K562 (cell line): ENCODE data around the gene SNX25. TPM values are rescaled to one million over a fixed set of nuclear protein-coding genes. Genes with fewer than 3 reads are reported as not detected.

Source experiments
- ATAC-seq: fragments of 200-7000 bp; cut with Tn5 transposase; 3 replicates; pipeline ENCODE4 v1.9.1; 2020; ENCODE audit warnings: moderate library complexity
- BruUV-seq: library from RNA; stranded (reverse); fragments of 400-500 nt; replicated peaks from 2 replicates; lab custom pipeline; 2021; lab: Mats Ljungman, UMichigan
- CTCF ChIA-PET: fragments of 300-600 bp; formaldehyde crosslinking; extraction: SDS; loops from one replicate; lab custom pipeline; 2021; ENCODE audit warnings: low intra/inter-chr PET ratio; lab: Yijun Ruan, JAX
- POLR2A ChIA-PET: fragments of 300-600, 350-650 bp; sonication (Branson Sonifier 250); formaldehyde crosslinking; extraction: SDS; loops from one replicate; lab custom pipeline; 2021; ENCODE audit warnings: antibody characterized with exemption, inconsistent platforms; lab: Yijun Ruan, JAX
- DNase-seq, 4 experiments: peaks; one replicate each; pipeline versions ENCODE4 v3.0.0 to v3.0.0-alpha.2; 2011 to 2018; ENCODE audit warnings: low spot score in 3 of 4, mixed read lengths in 3 of 4; ENCODE audit errors: extremely low read depth in 1 of 4
- FAIRE-seq: peaks from 2 replicates; lab custom pipeline; 2011; peaks lifted over from hg19 to GRCh38; lab: Jason Lieb, UNC
- H2AFZ ChIP-seq: 2 replicates; pipeline ENCODE4 v1.6.0; 2011; ENCODE audit warnings: low read depth, low read length, control low read depth, inconsistent platforms
- H3K27ac ChIP-seq: fragments of 200-600 bp; 3 replicates; pipeline ENCODE4 v1.8.0; 2011; ENCODE audit warnings: low read depth, mild to moderate bottlenecking, control low read depth, inconsistent platforms, low read length, moderate library complexity, mixed read lengths; ENCODE audit errors: extremely low read depth
- H3K27me3 ChIP-seq, 2 experiments: fragments of 300-600 bp in 1 of 2; 2 replicates in 1 of 2; 3 replicates in 1 of 2; pipeline versions ENCODE4 v1.6.0 to v1.8.0; 2011; ENCODE audit warnings: inconsistent platforms in 2 of 2, low read length in 2 of 2, mild to moderate bottlenecking in 1 of 2, mixed read lengths in 1 of 2, moderate library complexity in 1 of 2; ENCODE audit not compliant: control insufficient read depth in 2 of 2, insufficient read depth in 2 of 2
- H3K36me3 ChIP-seq: fragments of 300-600 bp; 3 replicates; pipeline ENCODE4 v1.8.0; 2011; ENCODE audit warnings: mild to moderate bottlenecking, low read length, inconsistent platforms; ENCODE audit not compliant: control insufficient read depth, insufficient read depth
- H3K4me1 ChIP-seq, 2 experiments: fragments of 200-600 bp in 1 of 2; replicated peaks in 1 of 2; 2 replicates in 1 of 2; 3 replicates in 1 of 2; pipeline versions ENCODE4 v1.5.1 to v1.8.0; 2011; ENCODE audit warnings: inconsistent platforms in 2 of 2, low read length in 2 of 2, mild to moderate bottlenecking in 1 of 2, mixed read lengths in 1 of 2, moderate library complexity in 1 of 2; ENCODE audit not compliant: control insufficient read depth in 2 of 2, insufficient read depth in 2 of 2
- H3K4me2 ChIP-seq: 2 replicates; pipeline ENCODE4 v1.6.1; 2011; ENCODE audit warnings: low read length, control low read depth, inconsistent platforms, mixed read lengths; ENCODE audit not compliant: insufficient read depth
- H3K4me3 ChIP-seq: fragments of 200-600 bp; sonication (generic), shearing (Covaris generic); 2 replicates; pipeline ENCODE4 v1.5.1; 2016; ENCODE audit warnings: control low read depth, inconsistent platforms
- H3K79me2 ChIP-seq: fragments of 200-600 bp; 3 replicates; pipeline ENCODE4 v1.8.0; 2011; ENCODE audit warnings: low read length, inconsistent platforms; ENCODE audit not compliant: control insufficient read depth, insufficient read depth
- H3K9ac ChIP-seq, 2 experiments: 2 replicates each; pipeline versions ENCODE4 v1.6.0 to v1.6.1; 2011; ENCODE audit warnings: low read depth in 2 of 2, low read length in 2 of 2, control low read depth in 1 of 2, inconsistent platforms in 1 of 2, mild to moderate bottlenecking in 1 of 2, mixed read lengths in 1 of 2; ENCODE audit not compliant: insufficient read depth in 1 of 2
- H3K9me1 ChIP-seq: one replicate; pipeline ENCODE4 v1.6.0; 2011; ENCODE audit warnings: inconsistent platforms, mild to moderate bottlenecking, low read length, moderate library complexity; ENCODE audit not compliant: control insufficient read depth, insufficient read depth
- H3K9me3 ChIP-seq: replicated peaks from 2 replicates; pipeline ENCODE4 v1.5.1; 2011; ENCODE audit warnings: low read depth, low read length, inconsistent platforms; ENCODE audit not compliant: control insufficient read depth, insufficient read depth
- H4K20me1 ChIP-seq: replicated peaks from 2 replicates; pipeline ENCODE4 v1.6.1; 2011; ENCODE audit warnings: low read length, inconsistent platforms, mixed read lengths; ENCODE audit not compliant: control insufficient read depth, insufficient read depth
- BMI1 ChIP-seq: fragments of 150-350 bp; IDR thresholded peaks from 2 replicates; pipeline ENCODE4 v1.6.1; 2014; ENCODE audit warnings: low read length
- BRCA1 ChIP-seq, 2 experiments: fragments of 450-650 bp in 1 of 2; sonication (generic) in 1 of 2; formaldehyde crosslinking in 1 of 2; IDR thresholded peaks; 2 replicates each; pipeline versions ENCODE4 v1.5.0 to v1.6.1; 2017 to 2020; ENCODE audit warnings: mild to moderate bottlenecking in 1 of 2, missing genetic modification reagents in 1 of 2
- CREB1 ChIP-seq, 2 experiments: sonication (generic) in 1 of 2; formaldehyde crosslinking in 1 of 2; IDR thresholded peaks; 2 replicates each; pipeline versions ENCODE4 v1.6.1 to v1.8.0; 2012 to 2022; ENCODE audit warnings: inconsistent platforms in 1 of 2, mild to moderate bottlenecking in 1 of 2, missing genetic modification reagents in 1 of 2, moderate library complexity in 1 of 2
- CXXC5 ChIP-seq: fragments of 250-450 bp; sonication (Bioruptor Pico); IDR thresholded peaks from 2 replicates; pipeline ENCODE4 v1.8.0; 2022; ENCODE audit warnings: inconsistent platforms, mild to moderate bottlenecking, moderate library complexity
- ETS2 ChIP-seq: IDR thresholded peaks from 2 replicates; pipeline ENCODE4 v1.6.1; 2016; ENCODE audit warnings: borderline replicate concordance, missing genetic modification characterization, mild to moderate bottlenecking, moderate library complexity, missing compliant biosample characterization; ENCODE audit not compliant: poor library complexity, severe bottlenecking
- MBD2 ChIP-seq: sonication (generic); IDR thresholded peaks from 2 replicates; pipeline ENCODE4 v1.6.1; 2016; ENCODE audit warnings: low read depth, borderline replicate concordance
- NFRKB ChIP-seq: fragments of 450-650 bp; IDR thresholded peaks from 2 replicates; pipeline ENCODE4 v1.6.1; 2016; ENCODE audit warnings: low read depth
- POLR2AphosphoS2 ChIP-seq: IDR thresholded peaks from 2 replicates; pipeline ENCODE4 v1.6.1; 2012; ENCODE audit warnings: low read length, improper control_type of control experiment
- SRSF7 ChIP-seq: fragments of 200-400 bp; formaldehyde crosslinking; optimal IDR thresholded peaks from 2 replicates; pipeline ENCODE3; 2017; ENCODE audit warnings: mild to moderate bottlenecking, low read depth, low read length
- U2AF1 ChIP-seq: fragments of 200-400 bp; formaldehyde crosslinking; optimal IDR thresholded peaks from 2 replicates; pipeline ENCODE3; 2017; ENCODE audit warnings: mild to moderate bottlenecking, low read depth, low read length, moderate library complexity
- ZBTB8A ChIP-seq: fragments of 450-650 bp; IDR thresholded peaks from 2 replicates; pipeline ENCODE4 v1.6.1; 2018; ENCODE audit warnings: mild to moderate bottlenecking, moderate library complexity; ENCODE audit not compliant: partially characterized antibody
- ZNF282 ChIP-seq: sonication (generic); formaldehyde crosslinking; IDR thresholded peaks from 2 replicates; pipeline ENCODE4 v1.8.1; 2023; ENCODE audit warnings: missing genetic modification reagents
- WGBS: fragments of 100-300 bp; shearing (Covaris generic); methylation state at CpG from one replicate; pipeline ENCODE4 v1.1.6; 2016; ENCODE audit warnings: low coverage, mixed read lengths; ENCODE audit not compliant: insufficient coverage; ENCODE audit errors: missing lambda C conversion rate; 5-methylcytosine and 5-hydroxymethylcytosine counted together
- in situ Hi-C: fragments of 300-500 bp; cut with MboI; formaldehyde crosslinking; loops from 4 replicates; pipeline ENCODE4 v1.15.0; 2018; ENCODE audit warnings: inconsistent platforms, mixed read lengths
- intact Hi-C: fragments of 100-400 bp; cut with micrococcal nuclease; formaldehyde crosslinking; loops from 2 replicates; pipeline ENCODE4 v1.14.2; 2022
- polyA plus RNA-seq, 8 experiments: library from polyadenylated mRNA; depleted of rRNA in 4 of 8; stranded (reverse) in 5 of 8; unstranded in 3 of 8; fragments of >200 nt; fragmentation: Nextera tagmentation in 2 of 8; fragmentation: Illumina TruSeq in 1 of 8; extraction: Ambion mirVana in 2 of 8; extraction: Trizol in 1 of 8; gene quantifications; 2 replicates each; pipeline versions ENCODE4 v1.2.1 to v1.2.3, GENCODE V29; 2011 to 2014; ENCODE audit warnings: inconsistent platforms in 1 of 8, missing spikeins in 1 of 8
- total RNA-seq, 7 experiments: library from RNA; depleted of rRNA in 6 of 7; stranded (reverse); fragments of >200 nt in 6 of 7; fragmentation: Illumina TruSeq in 2 of 7; extraction: Trizol in 2 of 7; gene quantifications; 2 replicates each; pipeline versions ENCODE4 v1.2.1 to v1.2.3, GENCODE V29; 2011 to 2021; ENCODE audit warnings: low replicate concordance in 1 of 7
- TF ChIP-seq, protein P1 (sequence below), 2 experiments: fragments of 450-650 bp; conservative IDR thresholded peaks; 2 replicates each; pipeline ENCODE4 v1.6.1; 2017; ENCODE audit warnings: mild to moderate bottlenecking in 2 of 2, moderate library complexity in 2 of 2
- TF ChIP-seq, protein P2 (sequence below), 3 experiments: fragments of 200-800 bp in 1 of 3; fragments of 250-450 bp in 1 of 3; fragments of 450-650 bp in 1 of 3; sonication (Bioruptor Pico) in 1 of 3; sonication (Bioruptor generic) in 1 of 3; formaldehyde crosslinking in 1 of 3; IDR thresholded peaks; 2 replicates each; pipeline versions ENCODE4 v1.6.1 to v1.8.0; 2016 to 2022; ENCODE audit warnings: mild to moderate bottlenecking in 2 of 3, missing genetic modification characterization in 2 of 3, missing compliant biosample characterization in 1 of 3, moderate library complexity in 1 of 3

Gene SNX25
- total and polyA plus RNA-seq, 9 of the 15 experiments (the other 6 are each of a cell fraction or from before 2014, with no cell fraction given): 2.5 to 23.4 (median 13.3) TPM

DNA sequence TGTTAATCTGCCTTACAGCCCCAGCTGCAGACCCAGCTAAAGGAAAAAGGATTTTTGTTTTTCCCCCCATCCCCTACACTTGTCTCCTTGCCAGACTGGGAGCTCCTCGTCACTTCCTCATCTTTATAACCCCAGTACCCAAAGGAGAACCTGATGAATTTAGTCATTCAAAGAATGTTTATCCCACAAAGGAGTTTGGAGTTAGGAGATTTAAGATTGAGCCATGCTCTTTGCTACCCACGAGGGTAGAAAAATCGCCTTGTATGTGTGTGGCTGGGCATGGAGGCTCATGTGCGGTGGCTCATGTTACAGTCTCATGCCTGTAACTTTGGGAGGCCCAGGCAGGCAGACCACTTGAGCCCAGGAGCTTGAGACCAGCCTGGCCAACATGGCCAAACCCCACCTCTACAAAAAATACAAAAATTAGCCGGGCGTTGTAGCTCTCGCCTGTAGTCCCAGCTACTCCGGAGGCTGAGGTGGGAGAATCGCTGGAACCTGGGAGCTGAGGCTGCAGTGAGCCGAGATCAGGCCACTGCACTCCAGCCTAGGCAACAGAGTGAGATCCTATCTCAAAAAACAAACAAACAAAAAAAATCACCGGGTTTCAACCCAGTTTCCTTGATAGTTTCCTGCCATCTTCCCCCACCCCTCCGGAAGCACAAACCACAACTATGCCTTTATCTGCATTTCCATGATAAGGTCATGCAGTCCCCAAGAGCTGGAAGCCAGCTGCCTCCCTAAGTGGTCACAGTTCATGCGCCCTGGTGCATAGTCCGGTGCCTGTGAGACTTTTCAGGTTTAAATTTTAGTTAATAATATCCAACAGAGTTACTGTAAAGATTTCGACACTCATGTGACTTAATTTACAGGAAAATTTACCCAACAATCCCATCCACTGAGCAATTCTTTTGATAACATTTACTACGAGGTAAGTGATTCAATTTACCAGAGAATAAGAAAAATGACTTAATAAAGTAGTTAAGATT is 7.1 kb upstream of the SNX25 start:
- Histone ChIP-seq H3K4me2 (peak overlapping the region; percentile 87), H3K9ac (peak overlapping the region; percentile 88 to 93), H3K27ac (peak overlapping the region; percentile 93), H3K79me2 (peaks cover 64% of the 10 kb centered on the region), H3K9me1 (no peaks in the 10 kb centered on the region), H4K20me1 (no peaks in the 10 kb centered on the region), H3K4me1 (peaks cover 20% of the 10 kb centered on the region in 2 experiments), H2AFZ (0 out of 2 replicates have a peak overlapping the region, but pooled peaks have one; percentile 34), H3K4me3 (peak overlapping the region; percentile 70), H3K36me3 (peaks cover 17% of the 10 kb centered on the region; the same call in 2 of the 3 replicates), H3K9me3 (no peaks in the 10 kb centered on the region), H3K27me3 (no peaks in the 10 kb centered on the region)
- WGBS: 5% methylated on average over 16 of the region's 16 CpGs
- intact Hi-C loops (loop anchor here (2.0 to 5.0 kb wide), 3 partner anchors 95 to 250 kb away; partner anchors contain the start of gene LRP2BP), in situ Hi-C loops (loop anchor here (10.0 kb wide), 1 partner anchor 193 kb away; the partner anchor contains the start of genes ANKRD37 and LRP2BP)
- ChIA-PET CTCF (no interaction called here), POLR2A (interaction anchor here (0.5 to 1.6 kb wide), 4 partner anchors 11 to 419 kb away, joined by 3 to 9 read pairs (median 4); no protein-coding TSS in a partner anchor)
- FAIRE-seq (peak; percentile 87), DNase-seq (peak; percentile 54 to 86 (median 64)), ATAC-seq (peak; percentile 80)
- BruUV-seq: no TSS peak
- TF ChIP-seq MBD2 (peak; percentile 29; the same call in 1 of the 2 replicates), SRSF7 (no peak), BRCA1 (IDR thresholded peaks at IDR 0.05) (no peak), BRCA1 (CRISPR knock-in tag; IDR thresholded peaks at IDR 0.05) (no peak), NFRKB (no peak), CXXC5 (CRISPR knock-in tag) (0 out of 2 replicates have a peak, but pooled peaks have one; percentile 36), ETS2 (tag) (no peak), ZNF282 (CRISPR knock-in tag) (no peak), BMI1 (no peak), CREB1 (IDR thresholded peaks at IDR 0.05) (no peak), CREB1 (CRISPR knock-in tag; IDR thresholded peaks at IDR 0.05) (no peak), POLR2AphosphoS2 (no peak), ZBTB8A (no peak), U2AF1 (no peak)
- TF ChIP-seq, protein P1, sequence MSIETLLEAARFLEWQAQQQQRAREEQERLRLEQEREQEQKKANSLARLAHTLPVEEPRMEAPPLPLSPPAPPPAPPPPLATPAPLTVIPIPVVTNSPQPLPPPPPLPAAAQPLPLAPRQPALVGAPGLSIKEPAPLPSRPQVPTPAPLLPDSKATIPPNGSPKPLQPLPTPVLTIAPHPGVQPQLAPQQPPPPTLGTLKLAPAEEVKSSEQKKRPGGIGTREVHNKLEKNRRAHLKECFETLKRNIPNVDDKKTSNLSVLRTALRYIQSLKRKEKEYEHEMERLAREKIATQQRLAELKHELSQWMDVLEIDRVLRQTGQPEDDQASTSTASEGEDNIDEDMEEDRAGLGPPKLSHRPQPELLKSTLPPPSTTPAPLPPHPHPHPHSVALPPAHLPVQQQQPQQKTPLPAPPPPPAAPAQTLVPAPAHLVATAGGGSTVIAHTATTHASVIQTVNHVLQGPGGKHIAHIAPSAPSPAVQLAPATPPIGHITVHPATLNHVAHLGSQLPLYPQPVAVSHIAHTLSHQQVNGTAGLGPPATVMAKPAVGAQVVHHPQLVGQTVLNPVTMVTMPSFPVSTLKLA (conservative IDR thresholded peaks at IDR 0.05): peak in 1 of 2 experiments; percentile 43; a peak in 1 of 4 replicates
- TF ChIP-seq, protein P2, sequence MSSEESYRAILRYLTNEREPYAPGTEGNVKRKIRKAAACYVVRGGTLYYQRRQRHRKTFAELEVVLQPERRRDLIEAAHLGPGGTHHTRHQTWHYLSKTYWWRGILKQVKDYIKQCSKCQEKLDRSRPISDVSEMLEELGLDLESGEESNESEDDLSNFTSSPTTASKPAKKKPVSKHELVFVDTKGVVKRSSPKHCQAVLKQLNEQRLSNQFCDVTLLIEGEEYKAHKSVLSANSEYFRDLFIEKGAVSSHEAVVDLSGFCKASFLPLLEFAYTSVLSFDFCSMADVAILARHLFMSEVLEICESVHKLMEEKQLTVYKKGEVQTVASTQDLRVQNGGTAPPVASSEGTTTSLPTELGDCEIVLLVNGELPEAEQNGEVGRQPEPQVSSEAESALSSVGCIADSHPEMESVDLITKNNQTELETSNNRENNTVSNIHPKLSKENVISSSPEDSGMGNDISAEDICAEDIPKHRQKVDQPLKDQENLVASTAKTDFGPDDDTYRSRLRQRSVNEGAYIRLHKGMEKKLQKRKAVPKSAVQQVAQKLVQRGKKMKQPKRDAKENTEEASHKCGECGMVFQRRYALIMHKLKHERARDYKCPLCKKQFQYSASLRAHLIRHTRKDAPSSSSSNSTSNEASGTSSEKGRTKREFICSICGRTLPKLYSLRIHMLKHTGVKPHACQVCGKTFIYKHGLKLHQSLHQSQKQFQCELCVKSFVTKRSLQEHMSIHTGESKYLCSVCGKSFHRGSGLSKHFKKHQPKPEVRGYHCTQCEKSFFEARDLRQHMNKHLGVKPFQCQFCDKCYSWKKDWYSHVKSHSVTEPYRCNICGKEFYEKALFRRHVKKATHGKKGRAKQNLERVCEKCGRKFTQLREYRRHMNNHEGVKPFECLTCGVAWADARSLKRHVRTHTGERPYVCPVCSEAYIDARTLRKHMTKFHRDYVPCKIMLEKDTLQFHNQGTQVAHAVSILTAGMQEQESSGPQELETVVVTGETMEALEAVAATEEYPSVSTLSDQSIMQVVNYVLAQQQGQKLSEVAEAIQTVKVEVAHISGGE (CRISPR knock-in tag; IDR thresholded peaks at IDR 0.05): no peak
